GM10266 (cell line): ENCODE results near the gene ETS1.

Experiments
- DNase-seq: peaks from one replicate; pipeline ENCODE4 v3.0.0; 2012; ENCODE audit errors: extremely low spot score
- CTCF ChIP-seq: IDR thresholded peaks from 2 replicates; pipeline ENCODE4 v1.5.1; 2012; ENCODE audit warnings: mild to moderate bottlenecking, low read depth; ENCODE audit not compliant: control insufficient read depth, insufficient read depth; ENCODE audit errors: missing control alignments

Gene ETS1

GRCh38 chr11:128428935-128429334, 158.4 kb downstream of the ETS1 start:
- no peak for TF ChIP-seq CTCF
- DNase-seq: no peak

GRCh38 chr11:128424851-128425285, 162.5 kb downstream of the ETS1 start:
- no peak for DNase-seq
- TF ChIP-seq CTCF: no peak

GRCh38 chr11:128424271-128424711, 163.1 kb downstream of the ETS1 start:
- no peak for TF ChIP-seq CTCF

GRCh38 chr11:128422576-128423370, 164.6 kb downstream of the ETS1 start:
- TF ChIP-seq CTCF: no peak
- DNase-seq: no peak

More at GRCh38 chr11:128424271-128424711, 163.1 kb downstream of the ETS1 start:
- DNase-seq: no peak

- no peak for TF ChIP-seq CTCF
- DNase-seq: no peak
Observed at GRCh38 chr11:128421577-128422330, 165.6 kb downstream of the ETS1 start.

- no peak for DNase-seq
- TF ChIP-seq CTCF: no peak
Observed at GRCh38 chr11:128420951-128421350, 166.4 kb downstream of the ETS1 start.

- no peak for TF ChIP-seq CTCF
- no peak for DNase-seq
Observed at GRCh38 chr11:128420265-128420664, 167.1 kb downstream of the ETS1 start.
